Parathyroid adenoma (tissue), 2 donors: Measurements from ENCODE around the gene KIAA1549.

Experiments used
- H2AFZ ChIP-seq: fragments of 300-600 bp; sonication (generic); one replicate; pipeline ENCODE4 v1.7.0; 2017; ENCODE audit warnings: antibody characterized with exemption, mild to moderate bottlenecking
- H3K27ac ChIP-seq: fragments of 300-600 bp; sonication (generic); one replicate; pipeline ENCODE4 v1.7.0; 2017
- H3K27me3 ChIP-seq: fragments of 300-600 bp; sonication (generic); one replicate; pipeline ENCODE4 v1.7.0; 2017; ENCODE audit warnings: low read length; ENCODE audit not compliant: control insufficient read depth, insufficient read depth
- H3K36me3 ChIP-seq: fragments of 300-600 bp; sonication (generic); one replicate; pipeline ENCODE4 v1.7.0; 2017; ENCODE audit warnings: low read length; ENCODE audit not compliant: control insufficient read depth, insufficient read depth
- H3K4me1 ChIP-seq: fragments of 300-600 bp; sonication (generic); one replicate; pipeline ENCODE4 v1.7.0; 2017; ENCODE audit warnings: control low read depth
- H3K4me2 ChIP-seq: fragments of 300-600 bp; sonication (generic); one replicate; pipeline ENCODE4 v1.7.0; 2017; ENCODE audit warnings: low read length
- H3K4me3 ChIP-seq: fragments of 300-600 bp; sonication (generic); one replicate; pipeline ENCODE4 v1.7.0; 2017; ENCODE audit warnings: low read depth, low read length
- H3K79me2 ChIP-seq: fragments of 300-600 bp; sonication (generic); one replicate; pipeline ENCODE4 v1.7.0; 2017; ENCODE audit warnings: control low read depth
- H3K9ac ChIP-seq: fragments of 300-600 bp; sonication (generic); one replicate; pipeline ENCODE4 v1.7.0; 2017; ENCODE audit warnings: mild to moderate bottlenecking
- H3K9me3 ChIP-seq: fragments of 300-600 bp; sonication (generic); one replicate; pipeline ENCODE4 v1.7.0; 2017; ENCODE audit warnings: low read length; ENCODE audit not compliant: control insufficient read depth
- CTCF ChIP-seq: fragments of 300-600 bp; sonication (generic); IDR thresholded peaks from one replicate; pipeline ENCODE4 v1.7.0; 2017; ENCODE audit warnings: antibody characterized with exemption, mild to moderate bottlenecking
- donor health status: primary hyperparathyroidism.

Gene KIAA1549

GRCh38 chr7:138952791-138953190 is 28.4 kb downstream of the KIAA1549 start:
- H3K36me3 ChIP-seq, result no peaks in the 10 kb centered on the region
- TF ChIP-seq CTCF, result no peak
- H3K9ac ChIP-seq, result no peak overlapping the region
- H3K4me3 ChIP-seq, result no peak overlapping the region
- no peak overlapping the region for H3K4me2 ChIP-seq
- H3K79me2 ChIP-seq, result peaks cover 2% of the 10 kb centered on the region
- H2AFZ ChIP-seq, result no peak overlapping the region
- peaks cover 5% of the 10 kb centered on the region for H3K4me1 ChIP-seq
- no peaks in the 10 kb centered on the region for H3K9me3 ChIP-seq
- H3K27me3 ChIP-seq, result no peaks in the 10 kb centered on the region
- no peak overlapping the region for H3K27ac ChIP-seq

GRCh38 chr7:138951953-138952352 is 29.2 kb downstream of the KIAA1549 start:
- peaks cover 2% of the 10 kb centered on the region for H3K79me2 ChIP-seq
- no peaks in the 10 kb centered on the region for H3K36me3 ChIP-seq
- H3K9me3 ChIP-seq, result no peaks in the 10 kb centered on the region
- no peak overlapping the region for H3K27ac ChIP-seq
- H3K4me1 ChIP-seq, result peaks cover 5% of the 10 kb centered on the region
- no peak overlapping the region for H3K4me3 ChIP-seq
- TF ChIP-seq CTCF, result no peak
- H3K27me3 ChIP-seq, result no peaks in the 10 kb centered on the region
- H3K9ac ChIP-seq, result no peak overlapping the region
- no peak overlapping the region for H2AFZ ChIP-seq
- H3K4me2 ChIP-seq, result no peak overlapping the region

- no peak overlapping the region for H3K9ac ChIP-seq
- no peaks in the 10 kb centered on the region for H3K36me3 ChIP-seq
- H3K27ac ChIP-seq, result no peak overlapping the region
- TF ChIP-seq CTCF, result no peak
- no peaks in the 10 kb centered on the region for H3K79me2 ChIP-seq
- H2AFZ ChIP-seq, result no peak overlapping the region
- H3K4me1 ChIP-seq, result peaks cover 5% of the 10 kb centered on the region
- H3K4me2 ChIP-seq, result no peak overlapping the region
- H3K9me3 ChIP-seq, result no peaks in the 10 kb centered on the region
- no peaks in the 10 kb centered on the region for H3K27me3 ChIP-seq
- H3K4me3 ChIP-seq, result no peak overlapping the region
These were observed 31.6 kb downstream of the KIAA1549 start for GRCh38 chr7:138949421-138950088.

GRCh38 chr7:138948403-138948802 is 32.8 kb downstream of the KIAA1549 start:
- Histone ChIP-seq H3K9ac (no peak overlapping the region), H3K79me2 (no peaks in the 10 kb centered on the region), H3K9me3 (no peaks in the 10 kb centered on the region), H2AFZ (no peak overlapping the region), H3K4me1 (peaks cover 5% of the 10 kb centered on the region), H3K27ac (no peak overlapping the region), H3K36me3 (no peaks in the 10 kb centered on the region), H3K27me3 (no peaks in the 10 kb centered on the region), H3K4me2 (no peak overlapping the region), H3K4me3 (no peak overlapping the region)
- no peak for TF ChIP-seq CTCF

GRCh38 chr7:138945821-138946220 is 35.4 kb downstream of the KIAA1549 start:
- Histone ChIP-seq H2AFZ (no peak overlapping the region), H3K4me1 (no peaks in the 10 kb centered on the region), H3K9me3 (no peaks in the 10 kb centered on the region), H3K79me2 (no peaks in the 10 kb centered on the region), H3K27ac (no peak overlapping the region), H3K9ac (no peak overlapping the region), H3K4me3 (no peak overlapping the region), H3K36me3 (no peaks in the 10 kb centered on the region), H3K27me3 (no peaks in the 10 kb centered on the region), H3K4me2 (no peak overlapping the region)
- no peak for TF ChIP-seq CTCF
